PFSK-1 (cell line): ENCODE data around the gene NOLC1.

Experiments used
- FOXP2 ChIP-seq: optimal IDR thresholded peaks from 2 replicates; pipeline ENCODE3; 2011; ENCODE audit warnings: borderline replicate concordance, control low read depth, inconsistent platforms; ENCODE audit not compliant: insufficient read depth; ENCODE audit errors: extremely low read length, extremely low read depth
- POLR2AphosphoS5 ChIP-seq: IDR thresholded peaks from 2 replicates; pipeline ENCODE4 v1.6.1; 2012; ENCODE audit warnings: low read depth, mild to moderate bottlenecking, control low read depth, low read length, moderate library complexity
- SIN3A ChIP-seq: IDR thresholded peaks from 2 replicates; pipeline ENCODE4 v1.6.1; 2012; ENCODE audit warnings: mild to moderate bottlenecking, low read length, moderate library complexity, borderline replicate concordance; ENCODE audit not compliant: insufficient read depth
- TAF1 ChIP-seq: IDR thresholded peaks from 2 replicates; pipeline ENCODE4 v1.6.1; 2012; ENCODE audit warnings: low read length, control low read depth, borderline replicate concordance; ENCODE audit not compliant: insufficient read depth

- peak; percentile 95 for TF ChIP-seq POLR2AphosphoS5
- peak; percentile 81; the same call in 1 of the 2 replicates for TF ChIP-seq TAF1
- TF ChIP-seq SIN3A: peak; percentile 93
- peak; percentile 90 for TF ChIP-seq FOXP2
Observed at GRCh38 chr10:102151774-102152544, at the start of gene NOLC1.
